GM12891 (cell line): ENCODE measurements around the gene SLC2A9.
"Not testable (repeated sequence)": the region's sequence is repeated elsewhere in the genome, so short reads cannot be mapped to it uniquely, and the experiment has no call there.

Experiments
- POLR2A ChIP-seq: IDR thresholded peaks from 2 replicates; pipeline ENCODE4 v1.6.1; 2011; ENCODE audit warnings: low read depth, low read length, control low read depth
- POLR2AphosphoS5 ChIP-seq: IDR thresholded peaks from 2 replicates; pipeline ENCODE4 v1.6.1; 2011; ENCODE audit warnings: low read depth, low read length, control low read depth

DNA sequence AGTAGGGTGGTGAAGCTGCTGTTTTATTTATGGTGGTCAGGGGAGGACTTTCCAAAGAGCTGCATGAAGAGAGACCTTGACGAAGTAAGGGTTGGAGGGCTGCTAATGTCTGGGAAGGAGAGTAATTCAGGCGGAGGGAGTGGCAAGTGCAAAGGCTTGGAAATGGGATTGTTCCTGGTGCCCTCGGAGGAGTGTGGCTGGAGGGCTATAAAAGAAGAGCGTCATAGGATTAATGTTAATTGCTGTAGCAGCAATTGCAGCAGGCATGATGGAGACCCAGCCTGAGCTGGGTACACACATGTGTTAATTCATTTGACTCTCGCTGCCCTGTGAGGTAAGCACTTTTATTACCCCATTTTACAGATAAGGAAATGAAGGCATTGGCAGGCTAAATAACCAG is 235.4 kb downstream of the SLC2A9 start:
- TF ChIP-seq POLR2AphosphoS5, POLR2A: not testable (repeated sequence)
